ENCODE measurements around the gene PPP1R1A. TPM values are rescaled to one million over a fixed set of nuclear protein-coding genes. Genes with fewer than 3 reads are reported as not detected.

PPP1R1A gene
- total RNA-seq, 1 experiment from 2014 or later = 8.5 TPM

DNA sequence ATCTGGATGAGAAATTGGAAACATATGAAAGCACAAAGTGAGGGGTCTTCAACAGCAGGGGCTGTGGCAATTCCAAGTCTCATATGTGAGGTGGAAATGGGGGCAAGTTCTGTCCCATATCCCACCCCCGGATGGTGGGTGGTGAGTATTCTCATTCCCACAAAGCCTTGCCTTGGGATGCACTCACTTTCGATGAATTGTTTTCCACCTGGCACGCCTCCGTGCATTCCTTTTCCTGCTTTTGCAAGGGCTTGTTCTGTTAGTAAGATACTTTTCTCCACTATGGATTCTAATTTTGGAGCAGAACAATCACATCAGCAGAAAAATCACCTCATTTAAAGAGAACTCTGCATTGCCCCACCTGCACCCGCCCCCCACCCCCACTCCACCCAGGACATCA, 43.1 kb upstream of the PPP1R1A start:
- no peak overlapping the region for H3K27ac ChIP-seq (ENCODE audit: insufficient read length, low read depth, low read length)
- H3K4me1 ChIP-seq (ENCODE audit: insufficient read depth, low read length) = no peaks in the 10 kb centered on the region
- H3K9ac ChIP-seq (ENCODE audit: extremely low read depth, insufficient read length, low read length) = no peak overlapping the region
- H4K5ac ChIP-seq (ENCODE audit: insufficient read length, low read depth, low read length) = no peak overlapping the region
- H3K4ac ChIP-seq (ENCODE audit: low read depth, low read length) = no peak overlapping the region
- H3T11ph ChIP-seq (ENCODE audit: low read length) = no peak overlapping the region
- H3K4me2 ChIP-seq (ENCODE audit: insufficient read depth, insufficient read length, low read length) = no peak overlapping the region
- no peak overlapping the region for H3K18ac ChIP-seq (ENCODE audit: insufficient read length, low read depth, low read length)
- H4K20me1 ChIP-seq (ENCODE audit: control insufficient read depth, insufficient read depth, insufficient read length) = no peaks in the 10 kb centered on the region
- H3K27ac Mint-ChIP-seq = no peak overlapping the region
- H2BK5ac ChIP-seq (ENCODE audit: insufficient read length, low read length) = no peak overlapping the region
- H3K4me3 Mint-ChIP-seq = no peak overlapping the region
- H3K4me1 Mint-ChIP-seq = peaks cover 2 to 3% of the 10 kb centered on the region in 2 experiments; a peak in 2 of 4 replicates
- no peak overlapping the region for H4K8ac ChIP-seq (replicated peaks; ENCODE audit: insufficient read length, low read depth, low read length)
- peaks cover 61% of the 10 kb centered on the region for H3K27me3 Mint-ChIP-seq (ENCODE audit: low read depth)
- H3K9me3 Mint-ChIP-seq = peaks cover 21 to 26% of the 10 kb centered on the region in 2 experiments
- H3K36me3 Mint-ChIP-seq (ENCODE audit: insufficient read depth in 1 of 3, low read depth in 3 of 3) = peaks cover 9 to 15% (median 13%) of the 10 kb centered on the region in 3 experiments; a peak in 6 of 7 replicates
- no peak overlapping the region for H2AK5ac ChIP-seq (ENCODE audit: insufficient read length, low read length)
- no peaks in the 10 kb centered on the region for H3K23me2 ChIP-seq (ENCODE audit: insufficient read length, low read depth, low read length, poor library complexity, severe bottlenecking)
- no peaks in the 10 kb centered on the region for H3K79me2 ChIP-seq (ENCODE audit: insufficient read depth, low read length)
- no CpG with 5 or more reads among the region's 5 CpGs for WGBS (ENCODE audit: extremely low coverage, insufficient read length, low lambda C conversion rate)
- no peaks in the 10 kb centered on the region for H3K79me1 ChIP-seq (ENCODE audit: insufficient read depth, low read depth, low read length, poor library complexity, severe bottlenecking)
- H3K14ac ChIP-seq (ENCODE audit: insufficient read depth, low read length) = no peak overlapping the region
- H2BK12ac ChIP-seq (ENCODE audit: insufficient read length, low read depth, low read length) = no peak overlapping the region
- no peak overlapping the region for H2BK20ac ChIP-seq (ENCODE audit: low read depth, low read length, poor library complexity, severe bottlenecking)
- H3K9me3 ChIP-seq (ENCODE audit: control insufficient read depth, low read depth, low read length) = no peaks in the 10 kb centered on the region
- H3K56ac ChIP-seq (ENCODE audit: insufficient read length, low read depth, low read length) = no peak overlapping the region
- no peak overlapping the region for H3K23ac ChIP-seq (ENCODE audit: insufficient read length, low read depth, low read length)
- H2BK15ac ChIP-seq (ENCODE audit: low read depth, low read length) = no peak overlapping the region
- DNase-seq = peak; percentile 18
- no peaks in the 10 kb centered on the region for H3K27me3 ChIP-seq (ENCODE audit: insufficient read depth, low read length)
- H2AFZ ChIP-seq (ENCODE audit: low read length) = no peak overlapping the region
- H2BK120ac ChIP-seq (ENCODE audit: low read depth, low read length, poor library complexity, severe bottlenecking) = no peak overlapping the region
- H4K91ac ChIP-seq (ENCODE audit: insufficient read length, low read depth, low read length) = no peak overlapping the region
- TF ChIP-seq, protein P1, sequence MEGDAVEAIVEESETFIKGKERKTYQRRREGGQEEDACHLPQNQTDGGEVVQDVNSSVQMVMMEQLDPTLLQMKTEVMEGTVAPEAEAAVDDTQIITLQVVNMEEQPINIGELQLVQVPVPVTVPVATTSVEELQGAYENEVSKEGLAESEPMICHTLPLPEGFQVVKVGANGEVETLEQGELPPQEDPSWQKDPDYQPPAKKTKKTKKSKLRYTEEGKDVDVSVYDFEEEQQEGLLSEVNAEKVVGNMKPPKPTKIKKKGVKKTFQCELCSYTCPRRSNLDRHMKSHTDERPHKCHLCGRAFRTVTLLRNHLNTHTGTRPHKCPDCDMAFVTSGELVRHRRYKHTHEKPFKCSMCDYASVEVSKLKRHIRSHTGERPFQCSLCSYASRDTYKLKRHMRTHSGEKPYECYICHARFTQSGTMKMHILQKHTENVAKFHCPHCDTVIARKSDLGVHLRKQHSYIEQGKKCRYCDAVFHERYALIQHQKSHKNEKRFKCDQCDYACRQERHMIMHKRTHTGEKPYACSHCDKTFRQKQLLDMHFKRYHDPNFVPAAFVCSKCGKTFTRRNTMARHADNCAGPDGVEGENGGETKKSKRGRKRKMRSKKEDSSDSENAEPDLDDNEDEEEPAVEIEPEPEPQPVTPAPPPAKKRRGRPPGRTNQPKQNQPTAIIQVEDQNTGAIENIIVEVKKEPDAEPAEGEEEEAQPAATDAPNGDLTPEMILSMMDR (conservative IDR thresholded peaks at IDR 0.05) = no peak
